Mononuclear cell (primary cell): ENCODE data around the gene DLG2. TPM values are rescaled to one million over a fixed set of nuclear protein-coding genes. Genes with fewer than 3 reads are reported as not detected.

Source experiments
- H3K27me3 ChIP-seq: 2 replicates; pipeline ENCODE4 v1.6.0; 2011; ENCODE audit warnings: low read length, control low read depth; ENCODE audit not compliant: insufficient read depth
- H3K4me1 ChIP-seq: 2 replicates; pipeline ENCODE4 v1.5.1; 2011; ENCODE audit warnings: mild to moderate bottlenecking, low read length, control low read depth; ENCODE audit not compliant: insufficient read depth
- H3K4me3 ChIP-seq: 2 replicates; pipeline ENCODE4 v1.5.1; 2011; ENCODE audit warnings: mild to moderate bottlenecking, low read length, moderate library complexity
- H3K9me3 ChIP-seq: 2 replicates; pipeline ENCODE4 v1.5.1; 2011; ENCODE audit warnings: low read depth, mild to moderate bottlenecking, control low read depth, low read length
- total RNA-seq: library from RNA; depleted of rRNA; stranded (reverse); fragments of >200 nt; gene quantifications from one replicate; pipeline ENCODE4 v1.2.3, GENCODE V29; 2012

DLG2 gene
- total RNA-seq, 1 donor: 1.6 TPM

DNA sequence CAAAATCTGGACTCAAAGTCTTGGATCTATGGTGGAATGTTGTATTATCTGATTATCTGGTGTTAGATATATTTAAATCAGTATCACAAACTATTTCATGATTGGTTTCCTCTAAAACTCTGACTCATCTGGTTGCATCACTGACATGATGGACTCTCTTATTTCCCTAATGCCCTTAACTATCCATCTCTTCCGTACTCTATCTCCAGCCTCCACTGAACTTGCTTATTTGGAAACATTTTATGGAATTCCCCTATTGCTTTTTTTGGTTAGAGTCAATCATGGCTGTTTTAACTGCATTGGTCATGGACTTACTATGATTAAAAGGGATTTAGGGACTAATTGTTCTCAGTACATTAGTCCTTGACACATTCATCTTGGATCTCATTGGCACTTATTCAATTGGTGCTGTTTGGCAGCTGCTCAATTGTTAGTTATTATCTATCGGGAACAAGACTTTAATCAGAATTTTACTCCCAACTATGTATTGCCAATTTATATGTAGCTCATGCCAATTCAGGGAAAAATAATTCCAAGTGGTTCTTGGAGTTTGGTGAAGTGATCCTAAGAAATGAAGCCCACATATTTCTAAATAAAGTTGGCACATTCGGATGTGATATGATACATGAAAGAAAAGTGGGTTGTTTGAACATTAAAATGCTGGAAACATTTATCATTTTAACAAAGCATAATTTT is 1399.0 kb downstream of the DLG2 start:
- Histone ChIP-seq H3K9me3 (no peaks in the 10 kb centered on the region), H3K27me3 (no peaks in the 10 kb centered on the region), H3K4me3 (no peak overlapping the region), H3K4me1 (no peaks in the 10 kb centered on the region)

DNA sequence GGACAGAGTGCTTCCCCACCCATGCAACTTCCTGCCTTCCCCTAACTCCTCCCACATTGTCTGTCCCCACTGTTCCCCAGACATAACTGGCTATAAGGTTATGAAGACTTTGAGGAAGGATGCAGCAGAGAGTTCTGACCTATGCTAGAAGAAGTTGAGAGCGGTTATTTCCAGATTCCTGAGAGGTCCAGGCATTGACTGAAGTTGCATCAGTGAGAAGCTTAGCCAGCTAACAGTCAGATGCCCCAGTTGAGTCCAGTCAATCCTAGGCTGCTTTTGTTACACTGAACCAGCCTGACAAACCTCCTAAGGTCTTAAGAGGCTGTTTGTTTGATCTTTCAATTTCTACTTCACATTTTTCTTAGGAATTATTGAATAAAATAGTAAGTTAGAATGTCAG is 1403.1 kb downstream of the DLG2 start:
- Histone ChIP-seq H3K4me3 (no peak overlapping the region), H3K27me3 (no peaks in the 10 kb centered on the region), H3K9me3 (no peaks in the 10 kb centered on the region), H3K4me1 (no peaks in the 10 kb centered on the region)

DNA sequence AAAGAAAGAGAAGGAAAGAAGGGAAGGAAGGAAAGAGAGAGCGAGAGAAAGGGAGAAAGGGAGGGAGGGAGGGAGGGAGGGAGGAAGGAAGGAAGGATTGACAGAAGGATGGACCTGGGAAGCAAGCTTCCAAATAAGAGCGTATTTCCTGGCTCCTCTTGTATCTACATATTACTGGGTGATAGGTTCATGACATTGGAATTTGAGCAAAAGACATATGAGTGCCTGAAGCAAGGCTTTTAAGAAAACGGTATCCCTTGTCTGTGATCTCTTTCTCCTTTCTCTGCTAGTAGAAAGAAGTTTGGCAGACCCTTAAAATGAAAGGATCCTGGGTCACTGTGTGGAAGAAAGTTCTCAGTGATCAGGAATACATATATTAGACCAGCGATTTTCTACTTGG is 1408.8 kb downstream of the DLG2 start:
- H3K9me3 ChIP-seq: no peaks in the 10 kb centered on the region

DNA sequence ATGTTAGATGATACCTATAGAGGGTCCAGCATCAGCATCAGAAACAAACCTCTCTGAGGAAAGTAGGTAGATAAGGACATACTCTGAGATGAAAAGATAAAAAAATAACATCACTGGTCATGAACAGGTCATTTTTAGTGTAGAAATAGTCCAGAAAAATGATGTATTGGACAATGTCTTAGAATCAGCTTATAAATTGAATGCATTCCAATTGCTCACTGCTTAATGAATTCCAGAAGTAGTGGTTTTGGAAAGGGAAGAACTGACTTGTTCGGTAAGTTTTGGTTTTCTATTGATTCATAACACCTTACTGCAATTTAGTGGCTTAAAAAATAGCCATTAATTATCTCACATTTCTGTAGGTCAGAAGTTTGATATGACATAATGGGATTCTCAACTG is 1411.5 kb downstream of the DLG2 start:
- Histone ChIP-seq H3K4me1 (no peaks in the 10 kb centered on the region), H3K4me3 (no peak overlapping the region), H3K9me3 (no peaks in the 10 kb centered on the region), H3K27me3 (no peaks in the 10 kb centered on the region)

More for the DNA sequence above, 1408.8 kb downstream of the DLG2 start:
- no peaks in the 10 kb centered on the region for H3K4me1 ChIP-seq
- H3K4me3 ChIP-seq: no peak overlapping the region
- H3K27me3 ChIP-seq: no peaks in the 10 kb centered on the region

DNA sequence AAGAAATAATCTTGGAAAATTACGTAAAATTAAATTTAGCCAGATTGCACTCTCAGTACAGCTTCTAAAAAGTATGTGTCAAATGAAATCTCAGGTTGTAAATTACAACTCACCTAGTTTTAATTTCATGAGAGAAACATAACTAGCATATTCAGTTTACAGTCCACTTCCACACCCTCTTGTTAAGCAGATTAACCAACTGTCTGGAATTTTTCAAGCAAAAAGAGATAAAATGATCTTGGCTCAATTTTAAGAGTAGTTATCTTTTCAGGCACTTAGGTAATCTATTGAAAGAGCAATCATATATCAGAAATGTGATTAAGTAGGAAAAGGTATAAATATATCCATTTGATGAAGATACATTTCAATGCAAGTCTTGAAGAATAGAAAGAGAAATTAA is 1412.6 kb downstream of the DLG2 start:
- Histone ChIP-seq H3K4me3 (no peak overlapping the region), H3K27me3 (no peaks in the 10 kb centered on the region), H3K9me3 (no peaks in the 10 kb centered on the region), H3K4me1 (no peaks in the 10 kb centered on the region)

DNA sequence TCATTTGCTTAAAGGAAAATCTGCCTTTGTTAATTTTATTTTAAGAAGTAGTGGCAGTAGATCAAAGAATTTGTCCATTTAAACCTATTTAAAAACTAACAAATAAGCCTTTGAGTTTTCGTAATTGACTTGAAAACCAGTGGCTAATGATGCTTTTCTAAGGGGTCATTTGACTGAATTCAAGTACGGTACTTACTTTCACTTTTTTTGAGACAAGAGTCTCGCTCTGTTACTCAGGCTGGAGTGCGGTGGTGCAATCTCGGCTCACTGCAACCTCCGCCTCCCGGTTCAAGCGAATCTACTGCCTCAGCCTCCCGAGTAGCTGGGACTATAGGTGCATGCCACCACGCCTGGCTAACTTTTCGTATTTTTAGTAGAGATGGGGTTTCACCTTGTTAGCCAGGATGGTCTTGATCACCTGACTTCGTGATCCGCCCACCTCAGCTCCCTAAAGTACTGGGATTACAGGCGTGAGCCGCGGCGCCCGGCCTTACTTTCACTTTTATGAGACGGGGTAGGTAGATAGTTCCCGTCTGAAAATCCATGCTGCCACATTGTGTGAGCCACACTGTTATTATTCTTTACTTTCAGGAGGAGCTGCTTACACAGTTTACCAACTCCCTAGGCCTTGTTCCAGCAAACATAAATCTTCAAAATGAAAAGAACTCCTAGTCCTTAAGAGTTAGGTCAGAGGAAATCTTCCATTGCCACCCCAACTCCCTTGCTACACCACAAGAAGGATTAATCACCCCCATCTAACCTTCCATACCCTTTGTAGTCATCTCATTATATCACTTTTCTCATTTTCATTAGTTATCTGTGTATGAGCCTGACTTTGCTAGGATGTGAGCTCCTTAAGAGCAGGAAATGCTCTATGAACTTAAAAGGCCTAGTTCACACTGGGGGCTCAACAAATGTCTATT is 1414.4 kb downstream of the DLG2 start:
- Histone ChIP-seq H3K9me3 (no peaks in the 10 kb centered on the region), H3K4me3 (no peak overlapping the region), H3K4me1 (no peaks in the 10 kb centered on the region), H3K27me3 (no peaks in the 10 kb centered on the region)

DNA sequence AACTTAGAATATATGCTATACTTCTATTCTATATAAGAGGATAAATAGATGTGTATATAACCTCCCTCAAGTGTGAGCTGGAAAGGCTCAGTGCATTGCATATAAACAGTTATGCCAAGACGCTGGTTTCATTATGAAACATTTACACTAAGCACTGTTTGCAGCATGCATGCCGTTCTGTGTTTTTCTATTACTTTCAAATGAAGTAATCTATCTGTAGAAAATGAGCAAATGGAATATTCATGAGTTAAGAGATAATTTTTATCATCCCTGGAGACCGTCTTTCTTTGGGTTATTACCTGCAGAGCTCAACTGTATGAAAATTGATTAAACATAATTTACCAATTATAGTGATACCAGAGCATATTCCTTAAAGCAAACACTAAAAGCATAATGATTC is 1415.2 kb downstream of the DLG2 start:
- Histone ChIP-seq H3K4me1 (no peaks in the 10 kb centered on the region), H3K27me3 (no peaks in the 10 kb centered on the region), H3K9me3 (no peaks in the 10 kb centered on the region), H3K4me3 (no peak overlapping the region)

DNA sequence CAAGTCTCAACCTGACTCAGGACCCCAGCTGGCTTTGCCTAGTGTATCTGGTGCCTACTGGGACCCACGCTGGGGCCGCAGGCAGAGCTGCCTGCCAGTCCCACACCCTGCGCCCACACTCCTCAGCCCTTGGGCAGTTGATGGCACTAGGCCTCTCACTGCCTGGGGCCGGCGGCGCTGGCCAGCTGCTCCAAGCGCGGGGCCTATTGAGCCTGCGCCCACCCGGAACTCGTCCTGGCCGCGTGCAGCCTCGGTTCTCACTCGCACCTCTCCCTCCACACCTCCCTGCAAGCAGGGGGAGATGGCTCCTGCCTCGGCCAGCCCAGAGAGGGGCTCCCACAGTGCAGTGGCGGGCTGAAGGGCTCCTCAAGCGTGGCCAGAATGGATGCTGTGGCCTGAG is 1432.4 kb downstream of the DLG2 start:
- Histone ChIP-seq H3K27me3 (no peaks in the 10 kb centered on the region), H3K9me3 (no peaks in the 10 kb centered on the region), H3K4me1 (no peaks in the 10 kb centered on the region), H3K4me3 (no peak overlapping the region)

DNA sequence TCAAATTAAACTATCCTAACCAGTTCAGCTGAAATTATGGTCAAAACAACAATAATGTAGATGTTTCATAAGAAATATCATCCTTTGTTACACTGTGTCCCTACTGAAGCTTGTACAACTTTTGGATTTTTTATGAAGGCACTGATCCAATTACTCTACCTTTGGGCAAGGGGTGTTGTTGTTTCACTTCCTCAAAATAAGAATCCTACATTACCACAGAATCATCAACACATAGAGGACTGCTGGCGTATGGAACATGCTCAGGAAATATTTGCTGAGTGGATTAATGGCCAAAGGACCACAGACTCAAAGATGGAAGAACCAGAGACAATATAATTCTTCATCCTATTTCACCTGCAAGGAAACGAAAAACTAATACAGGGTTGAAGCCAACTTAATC is 1433.4 kb downstream of the DLG2 start:
- no peaks in the 10 kb centered on the region for H3K9me3 ChIP-seq
- no peaks in the 10 kb centered on the region for H3K27me3 ChIP-seq
- H3K4me3 ChIP-seq: no peak overlapping the region
- no peaks in the 10 kb centered on the region for H3K4me1 ChIP-seq

DNA sequence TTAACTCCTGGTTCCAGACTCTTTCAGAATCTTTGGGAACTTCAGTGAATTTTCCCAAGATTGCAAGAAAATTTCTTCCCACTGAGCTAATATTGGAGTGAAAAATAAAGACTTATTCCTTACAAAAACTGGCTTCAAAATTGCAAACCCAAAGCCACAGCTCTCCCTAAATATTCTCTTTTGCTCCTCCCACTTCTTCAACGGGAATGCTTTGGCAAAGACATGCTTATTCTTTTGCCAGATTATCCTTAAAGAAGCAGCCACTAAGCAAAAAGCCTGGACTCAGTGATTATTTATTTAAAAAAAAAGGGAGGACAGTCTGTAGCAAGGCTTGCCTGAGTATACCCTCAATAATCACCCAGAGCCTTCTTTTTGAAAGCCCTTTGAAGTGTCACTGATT is 1438.6 kb downstream of the DLG2 start:
- Histone ChIP-seq H3K9me3 (no peaks in the 10 kb centered on the region), H3K27me3 (no peaks in the 10 kb centered on the region), H3K4me1 (no peaks in the 10 kb centered on the region)

DNA sequence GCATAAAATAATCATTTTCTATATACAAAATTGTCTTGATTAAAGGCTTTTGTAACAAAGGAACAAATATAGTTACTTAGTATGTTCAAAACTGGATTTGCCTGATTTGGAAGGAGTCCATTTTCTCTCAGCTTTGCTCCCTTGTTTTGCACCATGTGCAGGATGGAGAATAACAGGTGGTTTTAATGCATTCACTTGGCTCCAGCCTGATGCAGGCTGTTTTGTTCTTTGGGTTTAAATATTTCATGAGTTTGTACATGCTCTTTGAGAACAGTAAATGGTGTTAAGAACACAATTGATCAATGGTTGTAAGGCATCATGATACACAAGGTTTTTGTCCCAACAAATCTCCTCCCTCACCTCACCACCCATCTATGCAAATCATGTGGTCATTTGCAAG is 1454.1 kb downstream of the DLG2 start:
- H3K4me3 ChIP-seq: no peak overlapping the region
- H3K4me1 ChIP-seq: no peaks in the 10 kb centered on the region
- H3K27me3 ChIP-seq: no peaks in the 10 kb centered on the region
- H3K9me3 ChIP-seq: no peaks in the 10 kb centered on the region

More for the DNA sequence above, 1438.6 kb downstream of the DLG2 start:
- H3K4me3 ChIP-seq: no peak overlapping the region

DNA sequence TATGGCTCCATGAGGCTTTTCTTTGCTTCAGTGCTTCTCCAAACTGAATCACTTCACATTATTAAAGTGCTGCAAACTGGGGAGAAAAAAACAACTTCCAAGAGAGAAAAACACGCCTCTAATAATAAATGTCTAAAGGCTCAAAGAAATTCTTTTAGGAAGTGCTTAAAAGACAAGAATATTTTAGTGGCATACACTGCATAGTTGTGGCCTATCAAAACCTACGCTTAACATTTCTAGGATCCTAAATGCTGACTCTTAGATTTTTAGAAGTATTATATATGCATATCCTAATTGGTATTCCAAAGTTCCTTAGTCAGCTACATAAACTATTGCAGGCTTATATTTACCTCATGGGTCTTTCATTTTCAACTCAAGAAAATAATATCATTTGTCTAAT is 1462.0 kb downstream of the DLG2 start:
- Histone ChIP-seq H3K27me3 (no peaks in the 10 kb centered on the region), H3K9me3 (no peaks in the 10 kb centered on the region), H3K4me3 (no peak overlapping the region), H3K4me1 (no peaks in the 10 kb centered on the region)

DNA sequence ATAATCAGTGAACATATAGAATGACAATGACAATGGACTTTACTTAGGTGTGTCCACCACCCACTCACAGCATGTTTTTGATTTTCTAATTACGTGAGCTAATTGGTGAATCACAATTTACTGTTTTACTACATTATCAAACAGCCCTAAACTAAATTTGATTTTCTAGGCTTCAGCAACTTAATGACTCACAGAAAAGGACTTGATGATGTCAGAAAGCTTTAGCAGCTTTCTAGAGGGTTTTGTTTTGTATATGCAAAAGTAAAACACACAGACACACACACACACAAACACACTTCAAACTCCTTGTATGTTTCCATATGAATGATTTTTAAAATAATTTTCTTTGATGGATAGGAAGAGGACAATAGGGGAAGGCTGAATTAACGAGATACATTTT is 1462.4 kb downstream of the DLG2 start:
- H3K4me1 ChIP-seq: no peaks in the 10 kb centered on the region
- H3K4me3 ChIP-seq: no peak overlapping the region
- no peaks in the 10 kb centered on the region for H3K9me3 ChIP-seq
- no peaks in the 10 kb centered on the region for H3K27me3 ChIP-seq

DNA sequence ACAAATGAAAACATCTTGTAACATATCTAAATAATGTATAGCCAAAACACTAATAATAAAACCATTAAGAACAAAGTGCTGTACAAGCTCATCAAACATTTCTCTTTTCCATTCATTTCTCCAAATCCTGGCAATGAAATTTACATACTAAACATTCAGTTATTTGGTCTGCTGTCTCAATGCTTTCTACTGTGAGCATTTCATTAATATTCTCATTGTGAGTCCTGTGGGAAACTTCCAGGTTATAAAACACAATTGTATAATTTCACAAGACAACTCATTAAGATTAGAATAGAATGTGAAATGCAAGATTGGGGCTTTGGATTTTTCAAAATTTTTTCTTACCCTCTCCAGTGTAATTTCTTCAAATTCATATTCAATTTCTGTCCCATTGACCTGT is 1464.0 kb downstream of the DLG2 start:
- no peaks in the 10 kb centered on the region for H3K9me3 ChIP-seq
- no peaks in the 10 kb centered on the region for H3K4me1 ChIP-seq
- H3K27me3 ChIP-seq: no peaks in the 10 kb centered on the region
- H3K4me3 ChIP-seq: no peak overlapping the region

DNA sequence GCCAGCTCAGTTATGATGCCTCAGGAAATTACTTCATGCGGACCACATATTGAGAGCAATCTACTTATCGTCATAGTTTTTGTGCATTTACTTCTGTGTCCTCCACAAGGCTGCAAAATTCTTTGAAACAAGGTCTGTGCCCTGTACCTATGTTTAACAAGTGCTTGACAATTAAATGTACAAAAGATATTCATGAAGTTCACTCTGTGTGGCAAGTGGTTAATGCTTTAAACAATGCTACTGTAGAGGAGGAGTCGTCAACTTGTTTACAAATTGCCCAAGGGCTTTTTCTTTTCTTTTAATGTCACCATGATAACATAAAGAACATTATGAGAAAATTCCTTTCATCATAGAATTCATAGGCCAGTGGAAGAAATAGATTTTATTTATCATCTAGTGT is 1469.5 kb downstream of the DLG2 start:
- H3K4me1 ChIP-seq: no peaks in the 10 kb centered on the region
- no peaks in the 10 kb centered on the region for H3K27me3 ChIP-seq

DNA sequence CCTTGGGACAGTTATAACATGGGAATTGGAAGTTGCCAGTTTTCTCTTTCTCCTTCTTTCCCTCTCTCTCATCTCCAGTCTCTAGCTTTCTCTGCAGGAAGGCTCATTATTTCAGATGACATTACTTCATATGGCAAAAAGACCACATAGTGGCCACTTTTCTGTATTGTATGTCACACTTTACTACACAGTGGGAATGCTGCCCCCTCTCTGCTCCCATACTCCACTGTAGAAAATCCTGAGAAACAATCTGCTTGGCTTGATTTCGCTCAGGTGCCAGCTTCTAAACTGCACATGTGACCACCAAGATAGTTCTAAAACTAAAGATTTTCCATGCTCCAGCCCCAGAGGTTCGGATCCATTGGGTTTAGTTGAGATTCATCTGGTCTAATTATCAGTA is 1480.3 kb downstream of the DLG2 start:
- H3K9me3 ChIP-seq: no peaks in the 10 kb centered on the region

More for the DNA sequence above, 1469.5 kb downstream of the DLG2 start:
- H3K9me3 ChIP-seq: peaks cover 4% of the 10 kb centered on the region
- no peak overlapping the region for H3K4me3 ChIP-seq

More for the DNA sequence above, 1480.3 kb downstream of the DLG2 start:
- no peaks in the 10 kb centered on the region for H3K27me3 ChIP-seq
- no peak overlapping the region for H3K4me3 ChIP-seq
- H3K4me1 ChIP-seq: no peaks in the 10 kb centered on the region
